ENCODE data around the gene RHO. TPM values are rescaled to one million over a fixed set of nuclear protein-coding genes. Genes with fewer than 3 reads are reported as not detected.

Gene RHO
- total RNA-seq, 1 experiment from 2014 or later, result not detected

- Histone ChIP-seq H4K5ac (ENCODE audit: insufficient read length, low read depth, low read length) (no peak overlapping the region), H3T11ph (ENCODE audit: low read length) (no peak overlapping the region), H3K79me2 (ENCODE audit: insufficient read depth, low read length) (no peaks in the 10 kb centered on the region), H3K79me1 (ENCODE audit: insufficient read depth, low read depth, low read length, poor library complexity, severe bottlenecking) (no peaks in the 10 kb centered on the region), H3K4me2 (ENCODE audit: insufficient read depth, insufficient read length, low read length) (no peak overlapping the region), H3K23ac (ENCODE audit: insufficient read length, low read depth, low read length) (no peak overlapping the region), H3K9me3 (ENCODE audit: control insufficient read depth, low read depth, low read length) (no peaks in the 10 kb centered on the region), H2BK20ac (ENCODE audit: low read depth, low read length, poor library complexity, severe bottlenecking) (no peak overlapping the region), H2BK12ac (ENCODE audit: insufficient read length, low read depth, low read length) (no peak overlapping the region), H4K20me1 (ENCODE audit: control insufficient read depth, insufficient read depth, insufficient read length) (no peaks in the 10 kb centered on the region), H3K23me2 (ENCODE audit: insufficient read length, low read depth, low read length, poor library complexity, severe bottlenecking) (no peaks in the 10 kb centered on the region), H3K27me3 (ENCODE audit: insufficient read depth, low read length) (no peaks in the 10 kb centered on the region), H2BK120ac (ENCODE audit: low read depth, low read length, poor library complexity, severe bottlenecking) (no peak overlapping the region), H3K4ac (ENCODE audit: low read depth, low read length) (no peak overlapping the region), H3K18ac (ENCODE audit: insufficient read length, low read depth, low read length) (peak overlapping the region; percentile 59), H3K56ac (ENCODE audit: insufficient read length, low read depth, low read length) (no peak overlapping the region), H2AFZ (ENCODE audit: low read length) (no peak overlapping the region), H4K8ac (replicated peaks; ENCODE audit: insufficient read length, low read depth, low read length) (no peak overlapping the region), H4K91ac (ENCODE audit: insufficient read length, low read depth, low read length) (no peak overlapping the region), H2BK5ac (ENCODE audit: insufficient read length, low read length) (no peak overlapping the region), H2BK15ac (ENCODE audit: low read depth, low read length) (no peak overlapping the region), H3K9ac (ENCODE audit: extremely low read depth, insufficient read length, low read length) (no peak overlapping the region), H3K4me1 (ENCODE audit: insufficient read depth, low read length) (peaks cover 13% of the 10 kb centered on the region; the same call in 1 of the 2 replicates), H3K14ac (ENCODE audit: insufficient read depth, low read length) (peak overlapping the region; percentile 27; the same call in 1 of the 2 replicates), H2AK5ac (ENCODE audit: insufficient read length, low read length) (no peak overlapping the region), H3K27ac (ENCODE audit: insufficient read length, low read depth, low read length) (no peak overlapping the region)
- WGBS (ENCODE audit: extremely low coverage, insufficient read length, low lambda C conversion rate), result no CpG with 5 or more reads among the region's 13 CpGs
- no peak for DNase-seq
- Mint-ChIP-seq H3K27me3 (ENCODE audit: low read depth) (peaks cover 8% of the 10 kb centered on the region), H3K4me1 (peaks cover 41 to 52% of the 10 kb centered on the region in 2 experiments), H3K9me3 (no peaks in the 10 kb centered on the region), H3K4me3 (no peak overlapping the region; a peak in 1 of 5 replicates), H3K36me3 (ENCODE audit: insufficient read depth in 1 of 3, low read depth in 3 of 3) (no peaks in the 10 kb centered on the region; a peak in 1 of 7 replicates), H3K27ac (peak overlapping the region in 1 of 3 experiments; percentile 62; a peak in 2 of 7 replicates)
- no peak for TF ChIP-seq CTCF (conservative IDR thresholded peaks at IDR 0.05)
Observed at GRCh38 chr3:129530821-129531220, 2.4 kb downstream of the RHO start.
